ENCODE measurements around the gene P4HA2.

DNA sequence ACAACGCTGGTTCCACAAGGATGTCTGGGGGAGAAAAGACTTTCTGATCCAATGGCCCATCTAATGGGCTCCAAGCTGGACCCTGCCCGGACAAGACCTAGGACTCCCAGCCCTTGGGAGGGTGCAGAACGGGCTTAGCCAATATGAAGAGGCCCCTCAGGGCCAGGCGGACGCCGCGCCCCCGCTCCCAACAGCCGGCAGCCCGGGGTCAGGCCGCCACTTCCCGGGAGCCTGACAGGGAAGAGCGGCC, 493 bp downstream of the P4HA2 start:
- TF ChIP-seq, protein P1, sequence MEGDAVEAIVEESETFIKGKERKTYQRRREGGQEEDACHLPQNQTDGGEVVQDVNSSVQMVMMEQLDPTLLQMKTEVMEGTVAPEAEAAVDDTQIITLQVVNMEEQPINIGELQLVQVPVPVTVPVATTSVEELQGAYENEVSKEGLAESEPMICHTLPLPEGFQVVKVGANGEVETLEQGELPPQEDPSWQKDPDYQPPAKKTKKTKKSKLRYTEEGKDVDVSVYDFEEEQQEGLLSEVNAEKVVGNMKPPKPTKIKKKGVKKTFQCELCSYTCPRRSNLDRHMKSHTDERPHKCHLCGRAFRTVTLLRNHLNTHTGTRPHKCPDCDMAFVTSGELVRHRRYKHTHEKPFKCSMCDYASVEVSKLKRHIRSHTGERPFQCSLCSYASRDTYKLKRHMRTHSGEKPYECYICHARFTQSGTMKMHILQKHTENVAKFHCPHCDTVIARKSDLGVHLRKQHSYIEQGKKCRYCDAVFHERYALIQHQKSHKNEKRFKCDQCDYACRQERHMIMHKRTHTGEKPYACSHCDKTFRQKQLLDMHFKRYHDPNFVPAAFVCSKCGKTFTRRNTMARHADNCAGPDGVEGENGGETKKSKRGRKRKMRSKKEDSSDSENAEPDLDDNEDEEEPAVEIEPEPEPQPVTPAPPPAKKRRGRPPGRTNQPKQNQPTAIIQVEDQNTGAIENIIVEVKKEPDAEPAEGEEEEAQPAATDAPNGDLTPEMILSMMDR (optimal IDR thresholded peaks at IDR 0.05 in 1 of 3, IDR thresholded peaks at IDR 0.05 in 1 of 3, conservative IDR thresholded peaks at IDR 0.05 in 1 of 3; ENCODE audit: extremely low read depth in 1 of 3, insufficient read depth in 2 of 3, low read length in 3 of 3): no peak
- no peak for TF ChIP-seq EZH2 (IDR thresholded peaks at IDR 0.05; ENCODE audit: low read length)
